ENCODE results near the gene BTBD9. TPM values are rescaled to one million over a fixed set of nuclear protein-coding genes. Genes with fewer than 3 reads are reported as not detected.

Gene BTBD9
- total and polyA plus RNA-seq, 2 of the 13 experiments (the other 11 are each of a cell fraction or from before 2014, with no cell fraction given): 1.2 to 3.0 TPM

DNA sequence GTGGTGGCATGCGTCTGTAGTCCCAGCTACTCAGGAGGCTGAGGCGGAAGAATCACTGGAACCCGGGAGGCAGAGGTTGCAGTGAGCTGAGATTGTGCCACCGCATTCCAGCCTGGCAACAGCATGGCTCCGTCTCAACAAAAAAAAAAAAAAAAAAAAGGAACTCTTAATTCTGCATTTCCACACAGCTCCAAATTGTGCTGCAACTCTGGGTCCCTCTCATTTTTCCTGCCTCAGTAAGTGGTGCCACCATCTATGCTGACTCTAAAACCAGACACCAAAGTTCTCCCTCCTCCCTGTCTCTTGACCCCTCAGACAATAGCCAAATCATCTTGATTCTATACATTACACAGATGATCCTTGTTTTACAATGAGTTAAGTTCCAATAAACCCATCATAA is 133.9 kb downstream of the BTBD9 start:
- intact Hi-C loops (cut with micrococcal nuclease; ENCODE audit: unreplicated experiment): no loop called here
- CTCF ChIA-PET (ENCODE audit: low intra/inter-chr PET ratio, low total read pairs): no interaction called here
- Histone ChIP-seq H3K9me3 (ENCODE audit: low read length) (no peaks in the 10 kb centered on the region), H3K4me2 (ENCODE audit: low read depth, low read length) (no peak overlapping the region), H3K4me3 (replicated peaks in 1 of 3; ENCODE audit: insufficient read depth in 1 of 3, low read depth in 2 of 3, low read length in 3 of 3) (no peak overlapping the region), H3K36me3 (replicated peaks in 1 of 2; ENCODE audit: control insufficient read depth in 1 of 2, insufficient read depth in 2 of 2, low read length in 2 of 2) (no peaks in the 10 kb centered on the region), H4K20me1 (ENCODE audit: insufficient read depth, low read length) (no peaks in the 10 kb centered on the region), H3K9ac (ENCODE audit: insufficient read depth, low read depth, low read length) (no peak overlapping the region), H3K4me1 (ENCODE audit: insufficient read depth, low read length) (peaks cover 42% of the 10 kb centered on the region), H2AFZ (ENCODE audit: low read length) (no peak overlapping the region), H3K79me2 (ENCODE audit: insufficient read depth, low read length) (no peaks in the 10 kb centered on the region), H3K27ac (ENCODE audit: extremely low read length, insufficient read depth, low read length) (no peak overlapping the region), H3K27me3 (ENCODE audit: control insufficient read depth in 1 of 2, insufficient read depth in 2 of 2, low read length in 2 of 2) (no peaks in the 10 kb centered on the region)
- ATAC-seq (no peak), DNase-seq (ENCODE audit: low spot score) (no peak), FAIRE-seq (no peak)
- WGBS (ENCODE audit: low lambda C conversion rate): 95% methylated on average over 5 of the region's 5 CpGs
- no TSS peak for BruUV-seq (replicated peaks)
- TF ChIP-seq ZNF333 (CRISPR knock-in tag; IDR thresholded peaks at IDR 0.05; ENCODE audit: borderline replicate concordance) (no peak), MXI1 (IDR thresholded peaks at IDR 0.05; ENCODE audit: borderline replicate concordance, low read depth, low read length) (no peak), ZIK1 (CRISPR knock-in tag; IDR thresholded peaks at IDR 0.05; ENCODE audit: borderline replicate concordance, low read depth) (no peak), MED8 (CRISPR knock-in tag; IDR thresholded peaks at IDR 0.05; ENCODE audit: insufficient replicate concordance) (no peak), KLF12 (CRISPR knock-in tag; IDR thresholded peaks at IDR 0.05; ENCODE audit: borderline replicate concordance) (no peak), TARDBP (CRISPR knock-in tag; IDR thresholded peaks at IDR 0.05) (no peak), ZNF792 (CRISPR knock-in tag; IDR thresholded peaks at IDR 0.05) (no peak), ZNF44 (CRISPR knock-in tag; IDR thresholded peaks at IDR 0.05) (no peak), ZBTB42 (CRISPR knock-in tag; IDR thresholded peaks at IDR 0.05) (no peak), STAG1 (CRISPR knock-in tag; IDR thresholded peaks at IDR 0.05) (no peak)
- in situ Hi-C loops (cut with HindIII; ENCODE audit: extremely low pct_ligation_motif_present, low pct_unique_long_range_greater_than_20kb): no loop called here
- POLR2A ChIA-PET: no interaction called here

DNA sequence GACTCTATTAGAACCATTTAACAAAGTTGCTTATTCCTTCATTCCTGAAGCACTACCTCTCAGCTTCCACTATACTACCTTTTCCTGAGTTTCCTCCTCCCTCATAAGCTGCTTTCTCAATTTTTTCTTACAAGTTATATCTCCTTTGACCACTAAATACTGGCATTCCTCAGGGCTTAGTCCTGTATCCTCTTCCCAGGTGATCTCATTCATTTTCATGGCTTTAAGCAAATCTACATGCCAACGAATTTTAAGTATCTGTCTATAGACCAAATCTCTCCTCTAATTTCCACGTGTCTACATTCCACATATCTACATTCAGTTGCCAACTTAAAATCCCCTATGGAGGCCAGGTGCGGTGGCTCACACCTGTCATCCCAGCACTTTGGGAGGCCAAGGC is 134.7 kb downstream of the BTBD9 start:
- DNase-seq (ENCODE audit: low spot score): no peak
- BruUV-seq (replicated peaks): no TSS peak
- H3K36me3 ChIP-seq (replicated peaks in 1 of 2; ENCODE audit: control insufficient read depth in 1 of 2, insufficient read depth in 2 of 2, low read length in 2 of 2): no peaks in the 10 kb centered on the region
- no peak overlapping the region for H3K4me2 ChIP-seq (ENCODE audit: low read depth, low read length)
- H2AFZ ChIP-seq (ENCODE audit: low read length): no peak overlapping the region
- H3K9me3 ChIP-seq (ENCODE audit: low read length): no peaks in the 10 kb centered on the region
- WGBS (ENCODE audit: low lambda C conversion rate): 31% methylated on average over 3 of the region's 3 CpGs
- no peaks in the 10 kb centered on the region for H4K20me1 ChIP-seq (ENCODE audit: insufficient read depth, low read length)
- FAIRE-seq: no peak
- intact Hi-C loops (cut with micrococcal nuclease; ENCODE audit: unreplicated experiment) (no loop called here), in situ Hi-C loops (cut with HindIII; ENCODE audit: extremely low pct_ligation_motif_present, low pct_unique_long_range_greater_than_20kb) (no loop called here)
- H3K4me3 ChIP-seq (replicated peaks in 1 of 3; ENCODE audit: insufficient read depth in 1 of 3, low read depth in 2 of 3, low read length in 3 of 3): no peak overlapping the region
- CTCF ChIA-PET (ENCODE audit: low intra/inter-chr PET ratio, low total read pairs): no interaction called here
- ATAC-seq: no peak
- no peak overlapping the region for H3K27ac ChIP-seq (ENCODE audit: extremely low read length, insufficient read depth, low read length)
- no peaks in the 10 kb centered on the region for H3K27me3 ChIP-seq (ENCODE audit: control insufficient read depth in 1 of 2, insufficient read depth in 2 of 2, low read length in 2 of 2)
- H3K79me2 ChIP-seq (ENCODE audit: insufficient read depth, low read length): no peaks in the 10 kb centered on the region
- peaks cover 42% of the 10 kb centered on the region for H3K4me1 ChIP-seq (ENCODE audit: insufficient read depth, low read length)
- H3K9ac ChIP-seq (ENCODE audit: insufficient read depth, low read depth, low read length): no peak overlapping the region
- POLR2A ChIA-PET: no interaction called here
- TF ChIP-seq GATA4 (IDR thresholded peaks at IDR 0.05; ENCODE audit: borderline replicate concordance, low read depth): no peak
- no peak for TF ChIP-seq TEAD3 (CRISPR knock-in tag; optimal IDR thresholded peaks at IDR 0.05; ENCODE audit: borderline replicate concordance)
- TF ChIP-seq MEIS2 (CRISPR knock-in tag; IDR thresholded peaks at IDR 0.05): no peak
- TF ChIP-seq, protein P1, sequence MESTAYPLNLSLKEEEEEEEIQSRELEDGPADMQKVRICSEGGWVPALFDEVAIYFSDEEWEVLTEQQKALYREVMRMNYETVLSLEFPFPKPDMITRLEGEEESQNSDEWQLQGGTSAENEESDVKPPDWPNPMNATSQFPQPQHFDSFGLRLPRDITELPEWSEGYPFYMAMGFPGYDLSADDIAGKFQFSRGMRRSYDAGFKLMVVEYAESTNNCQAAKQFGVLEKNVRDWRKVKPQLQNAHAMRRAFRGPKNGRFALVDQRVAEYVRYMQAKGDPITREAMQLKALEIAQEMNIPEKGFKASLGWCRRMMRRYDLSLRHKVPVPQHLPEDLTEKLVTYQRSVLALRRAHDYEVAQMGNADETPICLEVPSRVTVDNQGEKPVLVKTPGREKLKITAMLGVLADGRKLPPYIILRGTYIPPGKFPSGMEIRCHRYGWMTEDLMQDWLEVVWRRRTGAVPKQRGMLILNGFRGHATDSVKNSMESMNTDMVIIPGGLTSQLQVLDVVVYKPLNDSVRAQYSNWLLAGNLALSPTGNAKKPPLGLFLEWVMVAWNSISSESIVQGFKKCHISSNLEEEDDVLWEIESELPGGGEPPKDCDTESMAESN (CRISPR knock-in tag; conservative IDR thresholded peaks at IDR 0.05): no peak
- TF ChIP-seq KLF11 (CRISPR knock-in tag; IDR thresholded peaks at IDR 0.05): no peak
- TF ChIP-seq, protein P2, sequence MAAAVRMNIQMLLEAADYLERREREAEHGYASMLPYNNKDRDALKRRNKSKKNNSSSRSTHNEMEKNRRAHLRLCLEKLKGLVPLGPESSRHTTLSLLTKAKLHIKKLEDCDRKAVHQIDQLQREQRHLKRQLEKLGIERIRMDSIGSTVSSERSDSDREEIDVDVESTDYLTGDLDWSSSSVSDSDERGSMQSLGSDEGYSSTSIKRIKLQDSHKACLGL (CRISPR knock-in tag; IDR thresholded peaks at IDR 0.05): no peak
- no peak for TF ChIP-seq KDM1A (CRISPR knock-in tag; IDR thresholded peaks at IDR 0.05)
- no peak for TF ChIP-seq NR2C2 (CRISPR knock-in tag; IDR thresholded peaks at IDR 0.05; ENCODE audit: borderline replicate concordance)
- TF ChIP-seq XRCC5 (optimal IDR thresholded peaks at IDR 0.05; ENCODE audit: low read length): no peak
- no peak for TF ChIP-seq ZNF816 (CRISPR knock-in tag; IDR thresholded peaks at IDR 0.05; ENCODE audit: borderline replicate concordance)
